GM13976 (cell line): ENCODE data around the gene FAM8A1.

Source experiments
- DNase-seq: peaks from one replicate; pipeline ENCODE4 v3.0.0; 2012; ENCODE audit warnings: low spot score
- CTCF ChIP-seq: IDR thresholded peaks from 2 replicates; pipeline ENCODE4 v1.5.1; 2012; ENCODE audit warnings: borderline replicate concordance, mild to moderate bottlenecking; ENCODE audit not compliant: insufficient read depth; ENCODE audit errors: extremely low read depth, missing control alignments, control extremely low read depth
- in situ Hi-C: fragments of 300-500 bp; cut with MboI; formaldehyde crosslinking; loops from one replicate; pipeline ENCODE4 v1.12.0; 2022; ENCODE audit warnings: low sequenced_read_pairs, mixed read lengths, inconsistent platforms; ENCODE audit not compliant: unreplicated experiment

Gene FAM8A1

GRCh38 chr6:17630511-17631073 is 30.5 kb downstream of the FAM8A1 start:
- no peak for TF ChIP-seq CTCF
- in situ Hi-C loops: no loop called here
- no peak for DNase-seq

GRCh38 chr6:17632934-17633333 is 32.8 kb downstream of the FAM8A1 start:
- in situ Hi-C loops: no loop called here
- TF ChIP-seq CTCF: no peak
- no peak for DNase-seq

GRCh38 chr6:17633465-17634188 is 33.5 kb downstream of the FAM8A1 start:
- no peak for TF ChIP-seq CTCF

DNA sequence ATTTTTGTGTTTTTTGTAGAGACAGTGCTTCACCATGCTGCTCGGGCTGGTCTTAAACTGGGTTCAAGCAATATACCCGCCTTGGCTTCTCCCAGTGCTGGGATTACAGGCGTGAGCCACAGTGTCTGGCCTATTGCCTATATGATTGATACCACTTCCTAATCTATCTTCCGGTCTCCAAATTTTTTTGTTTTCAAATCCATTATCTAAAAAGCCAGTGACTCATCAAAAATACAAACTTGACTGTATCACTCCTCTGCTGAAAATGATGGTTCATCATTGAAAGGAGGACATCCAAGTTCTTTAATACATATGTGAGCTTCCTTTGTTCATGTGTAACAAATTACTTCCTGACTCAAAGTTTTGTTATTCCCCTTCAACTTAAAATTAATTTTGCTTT is 35.5 kb downstream of the FAM8A1 start:
- DNase-seq: no peak
- TF ChIP-seq CTCF: no peak
- in situ Hi-C loops: no loop called here

More at GRCh38 chr6:17633465-17634188, 33.5 kb downstream of the FAM8A1 start:
- no peak for DNase-seq
- in situ Hi-C loops: no loop called here

DNA sequence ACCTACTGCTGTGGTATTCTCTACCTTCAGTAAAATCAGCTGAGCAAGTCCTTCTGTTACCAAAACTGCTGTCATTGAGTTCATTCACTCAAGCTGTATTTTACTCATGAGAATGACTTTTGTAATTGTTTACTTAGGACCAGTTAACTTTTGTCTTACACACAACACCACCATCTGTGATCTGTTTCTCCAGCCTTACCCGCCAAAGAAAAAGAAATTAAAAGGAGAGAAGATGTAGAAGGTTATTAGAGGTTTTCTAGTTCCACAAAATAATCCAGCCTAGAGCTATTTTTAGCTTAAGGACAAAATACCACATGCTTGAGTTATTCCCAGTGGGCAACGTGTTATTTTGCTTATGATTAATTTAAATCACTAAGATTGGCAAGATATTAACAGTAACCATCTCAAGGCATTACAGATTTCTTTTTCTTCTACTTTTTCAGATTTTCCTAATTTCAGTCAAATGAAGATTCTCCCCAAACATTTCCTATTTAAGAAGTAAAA is 38.2 kb downstream of the FAM8A1 start:
- in situ Hi-C loops: no loop called here
- DNase-seq: no peak
- no peak for TF ChIP-seq CTCF

DNA sequence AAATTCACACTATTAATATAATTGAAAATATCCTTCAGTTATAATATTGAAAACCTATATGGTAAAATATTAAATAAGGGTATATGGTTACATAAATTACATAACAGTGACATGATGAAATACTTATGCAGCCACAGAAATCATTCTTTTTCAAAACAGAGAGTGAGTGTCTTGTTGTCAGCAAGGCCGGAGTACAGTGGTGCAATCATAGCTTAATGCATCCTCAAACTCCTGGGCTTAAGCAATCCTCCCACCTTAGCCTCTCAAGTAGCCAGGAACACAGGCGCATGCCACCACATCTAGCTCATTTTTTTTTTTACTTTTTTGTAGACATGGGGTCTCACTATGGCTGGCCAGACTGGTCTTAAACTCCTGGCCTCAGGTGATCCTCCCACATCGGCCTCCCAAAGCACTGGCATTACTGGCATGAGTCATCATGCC is 40.4 kb downstream of the FAM8A1 start:
- in situ Hi-C loops: no loop called here
- no peak for TF ChIP-seq CTCF
- DNase-seq: no peak
